HepG2 (cell line): ENCODE measurements around the gene PDGFB. TPM values are rescaled to one million over a fixed set of nuclear protein-coding genes. Genes with fewer than 3 reads are reported as not detected.

Experiments
- EED ChIP-seq: sonication (generic); formaldehyde crosslinking; IDR thresholded peaks from 2 replicates; pipeline ENCODE4 v1.5.0; 2020; ENCODE audit warnings: mild to moderate bottlenecking, missing genetic modification reagents
- FLYWCH1 ChIP-seq: sonication (generic); formaldehyde crosslinking; IDR thresholded peaks from 2 replicates; pipeline ENCODE4 v1.8.1; 2023; ENCODE audit warnings: mild to moderate bottlenecking, missing genetic modification reagents
- FOSL2 ChIP-seq: sonication (generic); formaldehyde crosslinking; IDR thresholded peaks from 2 replicates; pipeline ENCODE4 v1.4.0; 2020; ENCODE audit warnings: missing genetic modification reagents
- HNF4G ChIP-seq, 2 experiments: sonication (generic) in 1 of 2; formaldehyde crosslinking in 1 of 2; IDR thresholded peaks; 2 replicates each; pipeline versions ENCODE4 v1.4.0 to v1.6.1; 2011 to 2020; ENCODE audit warnings: borderline replicate concordance in 2 of 2, low read depth in 2 of 2, mild to moderate bottlenecking in 2 of 2, low read length in 1 of 2, missing genetic modification reagents in 1 of 2, moderate library complexity in 1 of 2
- KLF15 ChIP-seq: sonication (generic); formaldehyde crosslinking; IDR thresholded peaks from 2 replicates; pipeline ENCODE4 v1.8.1; 2023; ENCODE audit warnings: borderline replicate concordance, mild to moderate bottlenecking, inconsistent platforms, missing genetic modification reagents, mixed read lengths
- NFKBIZ ChIP-seq: IDR thresholded peaks from 2 replicates; pipeline ENCODE4 v1.6.1; 2018; ENCODE audit warnings: missing genetic modification reagents, missing compliant biosample characterization
- NR3C1 ChIP-seq: sonication (generic); formaldehyde crosslinking; IDR thresholded peaks from 2 replicates; pipeline ENCODE4 v1.4.0; 2020; ENCODE audit warnings: missing genetic modification reagents
- PLRG1 ChIP-seq: fragments of 450-650 bp; conservative IDR thresholded peaks from 2 replicates; pipeline ENCODE4 v1.6.1; 2016
- ZBTB7A ChIP-seq: sonication (generic); formaldehyde crosslinking; IDR thresholded peaks from 2 replicates; pipeline ENCODE4 v1.8.0; 2022; ENCODE audit warnings: mild to moderate bottlenecking, missing genetic modification reagents
- ZNF382 ChIP-seq: sonication (generic); formaldehyde crosslinking; IDR thresholded peaks from 2 replicates; pipeline ENCODE4 v1.5.0; 2020; ENCODE audit warnings: missing genetic modification reagents, mild to moderate bottlenecking, borderline replicate concordance
- ZNF772 ChIP-seq: sonication (generic); formaldehyde crosslinking; IDR thresholded peaks from 2 replicates; pipeline ENCODE4 v1.5.0; 2020; ENCODE audit warnings: mild to moderate bottlenecking, missing genetic modification reagents
- ZSCAN20 ChIP-seq: sonication (generic); formaldehyde crosslinking; IDR thresholded peaks from 2 replicates; pipeline ENCODE4 v1.4.0; 2020; ENCODE audit warnings: missing genetic modification reagents, mild to moderate bottlenecking, borderline replicate concordance
- polyA plus RNA-seq, 8 experiments: library from polyadenylated mRNA; depleted of rRNA in 3 of 8; stranded (reverse) in 7 of 8; unstranded in 1 of 8; fragments of >200 nt; fragmentation: Illumina TruSeq in 4 of 8; extraction: Trizol in 4 of 8; gene quantifications; 2 replicates each; pipeline versions ENCODE4 v1.2.1 to v1.2.3, GENCODE V29; 2011 to 2016; ENCODE audit warnings: low read depth in 4 of 8, missing spikeins in 1 of 8, mixed read lengths in 1 of 8; ENCODE audit not compliant: insufficient read depth in 1 of 8
- total RNA-seq, 5 experiments: library from RNA; depleted of rRNA; stranded (reverse); fragments of >200 nt; fragmentation: Illumina TruSeq; extraction: Trizol; gene quantifications; 2 replicates each; pipeline ENCODE4 v1.2.3, GENCODE V29; 2016; ENCODE audit warnings: low read depth in 1 of 5
- TF ChIP-seq, protein P1 (sequence below): IDR thresholded peaks from 2 replicates; pipeline ENCODE4 v1.6.1; 2016; ENCODE audit warnings: mild to moderate bottlenecking
- TF ChIP-seq, protein P2 (sequence below): sonication (generic); formaldehyde crosslinking; IDR thresholded peaks from 2 replicates; pipeline ENCODE4 v1.5.0; 2020; ENCODE audit warnings: mild to moderate bottlenecking, missing genetic modification reagents, borderline replicate concordance
- TF ChIP-seq, protein P3 (sequence below): sonication (generic); formaldehyde crosslinking; IDR thresholded peaks from 2 replicates; pipeline ENCODE4 v1.5.0; 2020; ENCODE audit warnings: mild to moderate bottlenecking, missing genetic modification reagents
- TF ChIP-seq, protein P4 (sequence below): IDR thresholded peaks from 2 replicates; pipeline ENCODE4 v1.6.1; 2016; ENCODE audit warnings: missing compliant biosample characterization, missing genetic modification reagents, borderline replicate concordance

Gene PDGFB
- total and polyA plus RNA-seq, 2 of the 13 experiments (the other 11 are each of a cell fraction or from before 2014, with no cell fraction given), result 1.4 to 10.1 TPM

DNA sequence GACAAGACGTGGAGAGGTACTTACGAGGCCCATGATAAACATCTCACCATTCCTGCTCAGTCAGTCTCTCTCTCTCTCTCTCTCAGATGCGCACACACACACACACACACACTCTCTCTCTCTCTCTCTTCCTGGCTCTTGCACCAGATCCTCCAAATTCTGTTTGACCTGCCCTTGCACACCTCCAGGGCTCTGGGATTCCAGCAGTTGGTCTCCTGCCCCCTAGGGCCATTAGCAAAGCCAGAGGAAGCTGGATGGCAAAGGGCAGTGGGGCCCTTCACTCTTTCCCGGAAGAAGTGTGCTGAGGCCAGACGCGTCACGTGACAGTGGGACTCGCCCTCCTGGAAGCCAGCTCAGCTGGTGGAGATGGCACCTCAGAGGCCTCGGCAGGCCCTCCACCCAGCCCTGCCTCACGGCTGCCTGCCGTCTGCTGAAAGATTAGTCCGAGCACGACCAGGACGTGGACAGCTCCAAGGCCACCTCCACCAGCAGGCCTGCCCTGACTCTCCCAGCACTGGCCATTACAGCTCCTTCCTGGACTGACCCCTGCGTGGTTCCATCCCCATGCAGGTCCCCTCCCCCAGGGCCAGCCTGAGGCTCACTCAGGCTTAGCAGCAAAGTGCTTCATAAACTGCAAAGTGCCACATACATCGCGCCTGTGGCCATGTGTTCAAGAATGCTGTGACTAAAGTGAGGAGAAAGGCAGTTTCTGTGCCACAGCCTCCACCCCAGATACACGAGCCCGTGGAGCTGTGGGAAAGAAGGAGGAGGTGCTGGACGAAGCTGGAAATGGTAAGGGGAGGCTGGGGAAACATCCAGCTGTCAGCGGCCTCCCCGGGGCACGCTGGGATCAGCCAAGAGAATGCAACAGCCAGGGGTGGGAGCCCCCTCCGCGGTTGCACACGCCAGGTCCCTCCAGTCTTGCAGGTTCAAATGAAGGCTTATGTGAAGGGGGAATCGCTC is 3.7 kb downstream of the PDGFB start (continued):
- peak; percentile 64 for TF ChIP-seq FOSL2 (CRISPR knock-in tag)
- no peak for TF ChIP-seq ZNF382
- TF ChIP-seq, protein P1, sequence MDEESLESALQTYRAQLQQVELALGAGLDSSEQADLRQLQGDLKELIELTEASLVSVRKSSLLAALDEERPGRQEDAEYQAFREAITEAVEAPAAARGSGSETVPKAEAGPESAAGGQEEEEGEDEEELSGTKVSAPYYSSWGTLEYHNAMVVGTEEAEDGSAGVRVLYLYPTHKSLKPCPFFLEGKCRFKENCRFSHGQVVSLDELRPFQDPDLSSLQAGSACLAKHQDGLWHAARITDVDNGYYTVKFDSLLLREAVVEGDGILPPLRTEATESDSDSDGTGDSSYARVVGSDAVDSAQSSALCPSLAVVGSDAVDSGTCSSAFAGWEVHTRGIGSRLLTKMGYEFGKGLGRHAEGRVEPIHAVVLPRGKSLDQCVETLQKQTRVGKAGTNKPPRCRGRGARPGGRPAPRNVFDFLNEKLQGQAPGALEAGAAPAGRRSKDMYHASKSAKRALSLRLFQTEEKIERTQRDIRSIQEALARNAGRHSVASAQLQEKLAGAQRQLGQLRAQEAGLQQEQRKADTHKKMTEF, result peak; percentile 65
- no peak for TF ChIP-seq FLYWCH1
- TF ChIP-seq, protein P2, sequence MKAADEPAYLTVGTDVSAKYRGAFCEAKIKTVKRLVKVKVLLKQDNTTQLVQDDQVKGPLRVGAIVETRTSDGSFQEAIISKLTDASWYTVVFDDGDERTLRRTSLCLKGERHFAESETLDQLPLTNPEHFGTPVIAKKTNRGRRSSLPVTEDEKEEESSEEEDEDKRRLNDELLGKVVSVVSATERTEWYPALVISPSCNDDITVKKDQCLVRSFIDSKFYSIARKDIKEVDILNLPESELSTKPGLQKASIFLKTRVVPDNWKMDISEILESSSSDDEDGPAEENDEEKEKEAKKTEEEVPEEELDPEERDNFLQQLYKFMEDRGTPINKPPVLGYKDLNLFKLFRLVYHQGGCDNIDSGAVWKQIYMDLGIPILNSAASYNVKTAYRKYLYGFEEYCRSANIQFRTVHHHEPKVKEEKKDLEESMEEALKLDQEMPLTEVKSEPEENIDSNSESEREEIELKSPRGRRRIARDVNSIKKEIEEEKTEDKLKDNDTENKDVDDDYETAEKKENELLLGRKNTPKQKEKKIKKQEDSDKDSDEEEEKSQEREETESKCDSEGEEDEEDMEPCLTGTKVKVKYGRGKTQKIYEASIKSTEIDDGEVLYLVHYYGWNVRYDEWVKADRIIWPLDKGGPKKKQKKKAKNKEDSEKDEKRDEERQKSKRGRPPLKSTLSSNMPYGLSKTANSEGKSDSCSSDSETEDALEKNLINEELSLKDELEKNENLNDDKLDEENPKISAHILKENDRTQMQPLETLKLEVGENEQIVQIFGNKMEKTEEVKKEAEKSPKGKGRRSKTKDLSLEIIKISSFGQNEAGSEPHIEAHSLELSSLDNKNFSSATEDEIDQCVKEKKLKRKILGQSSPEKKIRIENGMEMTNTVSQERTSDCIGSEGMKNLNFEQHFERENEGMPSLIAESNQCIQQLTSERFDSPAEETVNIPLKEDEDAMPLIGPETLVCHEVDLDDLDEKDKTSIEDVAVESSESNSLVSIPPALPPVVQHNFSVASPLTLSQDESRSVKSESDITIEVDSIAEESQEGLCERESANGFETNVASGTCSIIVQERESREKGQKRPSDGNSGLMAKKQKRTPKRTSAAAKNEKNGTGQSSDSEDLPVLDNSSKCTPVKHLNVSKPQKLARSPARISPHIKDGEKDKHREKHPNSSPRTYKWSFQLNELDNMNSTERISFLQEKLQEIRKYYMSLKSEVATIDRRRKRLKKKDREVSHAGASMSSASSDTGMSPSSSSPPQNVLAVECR (CRISPR knock-in tag), result peak; percentile 77; the same call in 1 of the 2 replicates
- TF ChIP-seq NFKBIZ (CRISPR knock-in tag), result 0 out of 2 replicates have a peak, but pooled peaks have one; percentile 73
- peak; percentile 46 for TF ChIP-seq HNF4G (IDR thresholded peaks at IDR 0.05; ENCODE audit: borderline replicate concordance, low read depth, low read length)
- TF ChIP-seq HNF4G (CRISPR knock-in tag; IDR thresholded peaks at IDR 0.05; ENCODE audit: borderline replicate concordance, low read depth), result no peak; the same call in none of the 2 replicates
- no peak for TF ChIP-seq EED (CRISPR knock-in tag)
- no peak for TF ChIP-seq KLF15 (CRISPR knock-in tag)
- TF ChIP-seq ZBTB7A (CRISPR knock-in tag), result no peak; the same call in 1 of the 2 replicates
- TF ChIP-seq PLRG1, result no peak
- TF ChIP-seq, protein P3, sequence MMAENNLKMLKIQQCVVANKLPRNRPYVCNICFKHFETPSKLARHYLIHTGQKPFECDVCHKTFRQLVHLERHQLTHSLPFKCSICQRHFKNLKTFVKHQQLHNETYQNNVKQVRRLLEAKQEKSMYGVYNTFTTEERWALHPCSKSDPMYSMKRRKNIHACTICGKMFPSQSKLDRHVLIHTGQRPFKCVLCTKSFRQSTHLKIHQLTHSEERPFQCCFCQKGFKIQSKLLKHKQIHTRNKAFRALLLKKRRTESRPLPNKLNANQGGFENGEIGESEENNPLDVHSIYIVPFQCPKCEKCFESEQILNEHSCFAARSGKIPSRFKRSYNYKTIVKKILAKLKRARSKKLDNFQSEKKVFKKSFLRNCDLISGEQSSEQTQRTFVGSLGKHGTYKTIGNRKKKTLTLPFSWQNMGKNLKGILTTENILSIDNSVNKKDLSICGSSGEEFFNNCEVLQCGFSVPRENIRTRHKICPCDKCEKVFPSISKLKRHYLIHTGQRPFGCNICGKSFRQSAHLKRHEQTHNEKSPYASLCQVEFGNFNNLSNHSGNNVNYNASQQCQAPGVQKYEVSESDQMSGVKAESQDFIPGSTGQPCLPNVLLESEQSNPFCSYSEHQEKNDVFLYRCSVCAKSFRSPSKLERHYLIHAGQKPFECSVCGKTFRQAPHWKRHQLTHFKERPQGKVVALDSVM (CRISPR knock-in tag), result peak; percentile 47; the same call in 1 of the 2 replicates
- no peak for TF ChIP-seq ZSCAN20 (CRISPR knock-in tag)
- TF ChIP-seq ZNF772 (CRISPR knock-in tag), result no peak; the same call in 1 of the 2 replicates
- TF ChIP-seq NR3C1 (CRISPR knock-in tag), result no peak
- TF ChIP-seq, protein P4, sequence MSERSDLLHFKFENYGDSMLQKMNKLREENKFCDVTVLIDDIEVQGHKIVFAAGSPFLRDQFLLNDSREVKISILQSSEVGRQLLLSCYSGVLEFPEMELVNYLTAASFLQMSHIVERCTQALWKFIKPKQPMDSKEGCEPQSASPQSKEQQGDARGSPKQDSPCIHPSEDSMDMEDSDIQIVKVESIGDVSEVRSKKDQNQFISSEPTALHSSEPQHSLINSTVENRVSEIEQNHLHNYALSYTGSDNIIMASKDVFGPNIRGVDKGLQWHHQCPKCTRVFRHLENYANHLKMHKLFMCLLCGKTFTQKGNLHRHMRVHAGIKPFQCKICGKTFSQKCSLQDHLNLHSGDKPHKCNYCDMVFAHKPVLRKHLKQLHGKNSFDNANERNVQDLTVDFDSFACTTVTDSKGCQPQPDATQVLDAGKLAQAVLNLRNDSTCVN, result peak; percentile 86; the same call in 1 of the 2 replicates
